Activated CD4-positive, alpha-beta memory T cell treated with anti-CD3 and anti-CD28 coated beads for 36 hours (primary cell): ENCODE measurements around the gene ERBB4. TPM values are rescaled to one million over a fixed set of nuclear protein-coding genes. Genes with fewer than 3 reads are reported as not detected.
"Not testable (repeated sequence)": the region's sequence is repeated elsewhere in the genome, so short reads cannot be mapped to it uniquely, and the experiment has no call there.

Source experiments
- CTCF ChIA-PET: fragments of 350-600 bp; sonication (Branson Sonifier 250); formaldehyde crosslinking; loops from one replicate; lab custom pipeline; 2021; ENCODE audit warnings: antibody characterized with exemption, inconsistent platforms; lab: Charles Lee
- POLR2A ChIA-PET: fragments of 350-600 bp; sonication (Branson Sonifier 250); formaldehyde crosslinking; loops from one replicate; lab custom pipeline; 2021; ENCODE audit warnings: antibody characterized with exemption; lab: Charles Lee
- DNase-seq: peaks from one replicate; pipeline ENCODE4 v3.0.0-alpha.2; 2020
- H3K27ac Mint-ChIP-seq: one replicate; pipeline ENCODE4 v1.8.0; 2021; ENCODE audit warnings: mixed read lengths
- H3K27me3 Mint-ChIP-seq: one replicate; pipeline ENCODE4 v1.8.0; 2021; ENCODE audit warnings: mixed read lengths
- H3K36me3 Mint-ChIP-seq: one replicate; pipeline ENCODE4 v1.8.0; 2021; ENCODE audit warnings: mixed read lengths
- H3K4me1 Mint-ChIP-seq: one replicate; pipeline ENCODE4 v1.8.0; 2021; ENCODE audit warnings: low read depth, mixed read lengths
- H3K4me3 Mint-ChIP-seq: one replicate; pipeline ENCODE4 v1.8.0; 2021; ENCODE audit warnings: mild to moderate bottlenecking, mixed read lengths
- H3K9me3 Mint-ChIP-seq: one replicate; pipeline ENCODE4 v1.8.0; 2021; ENCODE audit warnings: mixed read lengths
- intact Hi-C: fragments of 100-400 bp; cut with micrococcal nuclease; formaldehyde crosslinking; loops from one replicate; pipeline ENCODE4 v1.15.1; 2023
- total RNA-seq, 2 experiments: library from RNA; stranded (reverse); gene quantifications; one replicate each; pipeline ENCODE4 v1.2.3, GENCODE V29; 2021

The ERBB4 gene
- total RNA-seq, 2 experiments from 2014 or later, result not detected

- H3K27me3 Mint-ChIP-seq, result no peaks in the 10 kb centered on the region
- no peak overlapping the region for H3K27ac Mint-ChIP-seq
- no peak for DNase-seq
- CTCF ChIA-PET, result no interaction called here
- no peaks in the 10 kb centered on the region for H3K4me1 Mint-ChIP-seq
- H3K9me3 Mint-ChIP-seq, result peaks cover 5% of the 10 kb centered on the region
- H3K36me3 Mint-ChIP-seq, result no peaks in the 10 kb centered on the region
- intact Hi-C loops, result no loop called here
- POLR2A ChIA-PET, result no interaction called here
- no peak overlapping the region for H3K4me3 Mint-ChIP-seq
These were observed 504.7 kb downstream of the ERBB4 start for GRCh38 chr2:212033888-212034287.

GRCh38 chr2:212032536-212033219 lies 505.9 kb downstream of the ERBB4 start:
- intact Hi-C loops, result no loop called here
- ChIA-PET CTCF (no interaction called here), POLR2A (no interaction called here)
- Mint-ChIP-seq H3K4me3 (no peak overlapping the region), H3K9me3 (peaks cover 5% of the 10 kb centered on the region), H3K27ac (no peak overlapping the region), H3K27me3 (no peaks in the 10 kb centered on the region), H3K36me3 (no peaks in the 10 kb centered on the region), H3K4me1 (no peaks in the 10 kb centered on the region)
- no peak for DNase-seq

DNA sequence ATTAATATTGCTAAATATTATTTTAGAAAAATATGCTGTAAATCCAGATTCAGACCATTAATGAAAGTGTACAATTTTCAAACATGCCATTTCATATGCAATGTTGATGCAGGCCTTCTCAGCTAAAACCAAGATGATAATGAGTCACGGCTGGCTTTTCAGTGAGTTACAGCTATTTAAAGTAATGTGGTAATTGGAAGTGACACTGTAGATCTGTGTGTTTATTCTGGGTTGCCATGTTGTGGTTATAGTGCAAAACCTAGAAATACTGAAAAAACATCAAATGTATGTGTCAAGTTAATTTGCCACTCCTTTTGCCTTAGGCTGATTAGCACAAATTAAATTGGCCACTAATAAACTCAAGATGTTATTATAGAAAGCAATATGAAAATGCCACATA lies 506.6 kb downstream of the ERBB4 start:
- H3K27ac Mint-ChIP-seq, result no peak overlapping the region
- H3K4me3 Mint-ChIP-seq, result no peak overlapping the region
- H3K27me3 Mint-ChIP-seq, result no peaks in the 10 kb centered on the region
- no peaks in the 10 kb centered on the region for H3K36me3 Mint-ChIP-seq
- H3K9me3 Mint-ChIP-seq, result peaks cover 2% of the 10 kb centered on the region
- intact Hi-C loops, result no loop called here
- DNase-seq, result no peak
- POLR2A ChIA-PET, result no interaction called here
- no peaks in the 10 kb centered on the region for H3K4me1 Mint-ChIP-seq
- CTCF ChIA-PET, result no interaction called here

DNA sequence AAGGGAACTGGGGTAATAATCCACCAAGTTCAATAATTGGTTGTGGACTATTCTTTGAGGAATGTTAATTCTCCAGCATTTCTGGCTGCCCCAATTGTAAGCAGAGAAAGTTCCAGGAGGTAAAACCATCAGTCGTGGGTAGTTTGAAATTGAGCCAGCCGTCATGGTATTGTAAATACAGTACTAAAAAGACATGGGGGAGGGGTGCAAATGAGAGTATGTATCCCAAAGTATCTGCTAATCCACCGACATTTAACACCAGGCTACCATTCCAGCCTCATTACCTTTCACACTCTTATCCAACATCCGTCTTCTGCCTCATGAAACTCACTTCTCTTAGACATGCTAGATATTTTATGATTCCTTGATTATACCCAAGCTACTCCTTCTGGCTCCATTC lies 507.9 kb downstream of the ERBB4 start:
- Mint-ChIP-seq H3K36me3 (no peaks in the 10 kb centered on the region), H3K4me3 (no peak overlapping the region), H3K27ac (no peak overlapping the region), H3K27me3 (no peaks in the 10 kb centered on the region), H3K9me3 (peaks cover 2% of the 10 kb centered on the region), H3K4me1 (no peaks in the 10 kb centered on the region)
- intact Hi-C loops, result no loop called here
- no peak for DNase-seq
- ChIA-PET POLR2A (no interaction called here), CTCF (no interaction called here)

DNA sequence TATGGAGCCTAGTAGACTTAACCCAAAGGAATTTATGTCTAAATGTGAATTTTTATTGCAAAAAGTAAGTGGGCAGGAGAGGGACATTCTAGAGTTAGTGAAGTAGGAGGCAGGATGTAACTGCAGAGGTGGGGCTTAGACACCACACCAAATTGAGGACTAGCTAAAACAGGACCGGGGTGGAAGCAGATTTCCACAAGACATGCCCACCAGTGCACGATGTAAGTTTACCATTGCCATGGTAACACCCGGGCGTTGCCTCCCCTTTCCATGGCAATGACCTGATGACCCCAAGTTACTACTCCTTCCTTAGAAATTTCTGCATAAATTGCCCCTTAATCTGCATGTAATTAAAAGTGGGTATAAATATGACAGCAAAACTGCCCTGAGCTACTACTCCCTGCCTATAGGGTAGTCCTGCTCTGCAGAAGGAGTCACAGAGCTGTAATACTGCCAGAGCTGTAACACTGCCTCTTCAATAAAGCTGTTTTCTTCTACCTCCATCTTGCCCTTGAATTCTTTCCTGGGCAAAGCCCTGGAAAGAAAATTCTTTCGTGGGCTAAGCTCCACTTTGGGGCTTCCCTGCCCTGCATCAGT lies 509.7 kb downstream of the ERBB4 start:
- H3K27ac Mint-ChIP-seq, result no peak overlapping the region
- H3K27me3 Mint-ChIP-seq, result no peaks in the 10 kb centered on the region
- no peaks in the 10 kb centered on the region for H3K4me1 Mint-ChIP-seq
- ChIA-PET POLR2A (no interaction called here), CTCF (no interaction called here)
- DNase-seq, result no peak
- no peaks in the 10 kb centered on the region for H3K36me3 Mint-ChIP-seq
- peaks cover 4% of the 10 kb centered on the region for H3K9me3 Mint-ChIP-seq
- H3K4me3 Mint-ChIP-seq, result no peak overlapping the region
- intact Hi-C loops, result no loop called here

GRCh38 chr2:212027681-212028628 lies 510.6 kb downstream of the ERBB4 start:
- Mint-ChIP-seq H3K36me3 (no peaks in the 10 kb centered on the region), H3K4me3 (no peak overlapping the region), H3K27me3 (no peaks in the 10 kb centered on the region), H3K4me1 (no peaks in the 10 kb centered on the region), H3K27ac (no peak overlapping the region), H3K9me3 (peaks cover 4% of the 10 kb centered on the region)
- ChIA-PET CTCF (no interaction called here), POLR2A (no interaction called here)
- DNase-seq, result no peak
- intact Hi-C loops, result no loop called here

DNA sequence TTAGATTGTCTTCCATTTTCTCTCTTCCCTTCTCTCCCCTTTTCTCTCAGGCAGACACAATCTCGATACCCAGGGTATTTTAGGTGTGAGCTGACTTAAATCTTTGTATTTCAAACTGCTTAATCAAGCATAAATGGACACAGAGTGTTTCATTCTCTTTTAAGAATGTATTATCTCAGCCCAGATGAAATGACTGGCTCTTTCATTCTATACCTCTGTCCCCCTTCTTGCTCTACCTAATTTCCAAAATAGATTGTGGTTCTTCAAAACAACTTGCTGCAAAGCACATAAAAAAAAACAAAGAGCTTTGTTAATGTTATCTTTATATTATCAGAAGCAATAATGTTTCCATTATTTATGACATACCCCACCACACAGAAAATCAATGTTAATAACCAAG lies 514.6 kb downstream of the ERBB4 start:
- Mint-ChIP-seq H3K36me3 (no peaks in the 10 kb centered on the region), H3K27me3 (no peaks in the 10 kb centered on the region), H3K4me1 (no peaks in the 10 kb centered on the region), H3K27ac (no peak overlapping the region), H3K9me3 (peaks cover 7% of the 10 kb centered on the region), H3K4me3 (no peak overlapping the region)
- intact Hi-C loops, result no loop called here
- no peak for DNase-seq
- POLR2A ChIA-PET, result no interaction called here
- CTCF ChIA-PET, result no interaction called here

GRCh38 chr2:212022966-212023365 lies 515.6 kb downstream of the ERBB4 start:
- no peaks in the 10 kb centered on the region for H3K27me3 Mint-ChIP-seq
- no peaks in the 10 kb centered on the region for H3K4me1 Mint-ChIP-seq
- no peak overlapping the region for H3K4me3 Mint-ChIP-seq
- POLR2A ChIA-PET, result no interaction called here
- no peaks in the 10 kb centered on the region for H3K36me3 Mint-ChIP-seq
- CTCF ChIA-PET, result no interaction called here
- DNase-seq, result no peak
- H3K27ac Mint-ChIP-seq, result no peak overlapping the region
- H3K9me3 Mint-ChIP-seq, result peaks cover 7% of the 10 kb centered on the region
- intact Hi-C loops, result no loop called here

DNA sequence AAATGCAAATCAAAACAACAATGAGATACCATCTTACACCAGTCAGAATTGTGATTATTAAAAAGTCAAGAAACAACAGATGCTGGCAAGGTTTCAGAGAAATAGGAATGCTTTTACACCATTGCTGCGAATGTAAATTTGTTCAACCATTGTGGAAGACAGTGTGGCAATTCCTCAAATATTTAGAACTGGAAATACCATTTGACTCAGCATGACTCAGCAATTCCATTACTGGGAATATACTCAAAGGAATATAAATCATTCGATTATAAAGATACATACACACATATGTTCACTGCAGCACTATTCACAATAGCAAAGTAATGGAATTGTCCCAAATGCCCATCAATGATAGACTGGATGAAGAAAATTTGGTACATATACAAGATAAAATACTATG lies 516.7 kb downstream of the ERBB4 start:
- Mint-ChIP-seq H3K9me3 (peaks cover 7% of the 10 kb centered on the region), H3K36me3 (no peaks in the 10 kb centered on the region), H3K27me3 (no peaks in the 10 kb centered on the region), H3K27ac (no peak overlapping the region), H3K4me1 (no peaks in the 10 kb centered on the region), H3K4me3 (no peak overlapping the region)
- no peak for DNase-seq
- intact Hi-C loops, result no loop called here
- POLR2A ChIA-PET, result no interaction called here
- CTCF ChIA-PET, result no interaction called here

- no peaks in the 10 kb centered on the region for H3K4me1 Mint-ChIP-seq
- no peaks in the 10 kb centered on the region for H3K36me3 Mint-ChIP-seq
- POLR2A ChIA-PET, result no interaction called here
- no peak overlapping the region for H3K27ac Mint-ChIP-seq
- H3K4me3 Mint-ChIP-seq, result no peak overlapping the region
- no peak for DNase-seq
- intact Hi-C loops, result no loop called here
- no peaks in the 10 kb centered on the region for H3K27me3 Mint-ChIP-seq
- CTCF ChIA-PET, result no interaction called here
- H3K9me3 Mint-ChIP-seq, result no peaks in the 10 kb centered on the region
These were observed 523.0 kb downstream of the ERBB4 start for GRCh38 chr2:212015588-212015987.

DNA sequence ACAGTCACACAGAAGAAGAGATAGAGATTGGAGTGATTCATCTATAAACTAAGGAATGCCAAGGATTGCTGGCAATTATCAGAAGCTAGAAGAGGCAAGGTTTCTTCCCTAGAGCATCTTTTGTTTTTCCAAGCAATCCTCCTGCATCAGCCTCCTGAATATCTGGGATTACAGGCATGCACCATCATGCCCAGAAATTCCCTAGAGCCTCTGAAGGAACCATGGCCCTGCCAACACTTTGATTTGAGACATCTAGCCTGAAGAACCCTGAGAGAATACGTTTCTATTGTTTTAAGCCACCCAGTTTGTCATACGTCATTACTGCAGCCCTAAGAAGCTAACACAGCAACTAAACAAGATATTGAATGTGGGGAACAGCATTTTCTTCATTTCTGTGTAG lies 525.0 kb downstream of the ERBB4 start:
- Mint-ChIP-seq H3K4me1 (no peaks in the 10 kb centered on the region), H3K9me3 (peaks cover 4% of the 10 kb centered on the region), H3K27ac (no peak overlapping the region), H3K4me3 (no peak overlapping the region), H3K36me3 (no peaks in the 10 kb centered on the region), H3K27me3 (no peaks in the 10 kb centered on the region)
- CTCF ChIA-PET, result no interaction called here
- POLR2A ChIA-PET, result no interaction called here
- intact Hi-C loops, result no loop called here
- DNase-seq, result no peak

DNA sequence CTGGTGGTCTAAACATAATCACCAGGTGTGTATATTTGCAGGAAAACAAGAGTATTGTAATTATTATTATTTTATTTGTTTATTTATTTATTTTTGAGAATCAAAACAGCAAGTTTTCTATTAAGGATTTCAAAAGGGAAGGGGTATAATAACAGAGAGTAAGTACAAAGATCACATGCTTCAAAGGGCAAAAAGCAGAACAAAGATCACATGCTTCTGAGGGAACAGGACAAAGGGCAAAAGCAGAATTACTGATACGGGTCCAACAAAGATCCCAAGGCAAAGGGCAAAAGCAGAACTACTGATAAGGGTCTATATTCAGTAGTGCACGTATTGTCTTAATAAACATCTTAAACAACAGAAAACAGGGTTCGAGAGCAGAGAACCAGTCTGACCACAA lies 528.3 kb downstream of the ERBB4 start:
- POLR2A ChIA-PET, H3K4me3 Mint-ChIP-seq, H3K36me3 Mint-ChIP-seq, intact Hi-C loops, H3K4me1 Mint-ChIP-seq, H3K27ac Mint-ChIP-seq, CTCF ChIA-PET, H3K27me3 Mint-ChIP-seq, DNase-seq, H3K9me3 Mint-ChIP-seq: not testable (repeated sequence)
